GM12875 (cell line): ENCODE measurements around the gene KCNJ15.

Experiments used
- H3K4me3 ChIP-seq: one replicate; pipeline ENCODE4 v1.5.1; 2011; ENCODE audit warnings: low read depth, low read length, control low read depth
- CTCF ChIP-seq: IDR thresholded peaks from 2 replicates; pipeline ENCODE4 v1.5.1; 2011; ENCODE audit warnings: low read depth, mild to moderate bottlenecking, control low read depth, inconsistent platforms, low read length, moderate library complexity, borderline replicate concordance; ENCODE audit not compliant: insufficient read depth

The KCNJ15 gene

GRCh38 chr21:38236232-38236631 lies 20.6 kb upstream of the KCNJ15 start:
- no peak for TF ChIP-seq CTCF
- no peak overlapping the region for H3K4me3 ChIP-seq

GRCh38 chr21:38239672-38240071 lies 17.1 kb upstream of the KCNJ15 start:
- no peak for TF ChIP-seq CTCF

GRCh38 chr21:38240129-38240528 lies 16.7 kb upstream of the KCNJ15 start:
- TF ChIP-seq CTCF: no peak
- no peak overlapping the region for H3K4me3 ChIP-seq

More at GRCh38 chr21:38239672-38240071, 17.1 kb upstream of the KCNJ15 start:
- H3K4me3 ChIP-seq: no peak overlapping the region

GRCh38 chr21:38241029-38241740 lies 15.6 kb upstream of the KCNJ15 start:
- TF ChIP-seq CTCF: no peak
- no peak overlapping the region for H3K4me3 ChIP-seq

GRCh38 chr21:38242061-38242460 lies 14.7 kb upstream of the KCNJ15 start:
- TF ChIP-seq CTCF: no peak

GRCh38 chr21:38243732-38244406 lies 12.9 kb upstream of the KCNJ15 start:
- no peak for TF ChIP-seq CTCF
- no peak overlapping the region for H3K4me3 ChIP-seq

More at GRCh38 chr21:38242061-38242460, 14.7 kb upstream of the KCNJ15 start:
- H3K4me3 ChIP-seq: no peak overlapping the region

GRCh38 chr21:38244407-38244787 lies 12.4 kb upstream of the KCNJ15 start:
- no peak overlapping the region for H3K4me3 ChIP-seq
- no peak for TF ChIP-seq CTCF
